HG03460 (cell line): ENCODE measurements around the gene SEMA3A.

Source experiments
- ATAC-seq: cut with Tn5 transposase; IDR thresholded peaks from one replicate; pipeline ENCODE4 v1.9.1; 2021; ENCODE audit not compliant: unreplicated experiment

Gene SEMA3A

GRCh38 chr7:84022684-84023308 is 171.8 kb downstream of the SEMA3A start:
- no peak for ATAC-seq

DNA sequence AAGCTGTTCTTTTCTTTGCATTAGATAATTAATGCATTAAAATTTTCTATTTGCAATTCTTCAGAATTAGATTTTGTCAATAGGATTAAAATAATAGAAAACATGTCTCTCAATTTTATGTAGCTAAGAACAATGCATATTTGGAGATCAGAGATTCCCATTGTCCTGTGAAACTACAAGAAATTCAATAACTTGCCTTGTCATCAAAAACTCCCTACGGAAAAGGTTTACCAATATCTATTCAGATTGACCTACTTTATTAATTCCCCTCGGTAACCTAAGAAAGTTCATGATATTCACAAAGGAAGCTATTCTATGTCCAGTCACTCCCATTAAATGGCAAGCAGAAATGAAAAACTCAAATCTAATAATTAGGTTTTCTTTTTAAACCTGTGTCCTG is 172.6 kb downstream of the SEMA3A start:
- ATAC-seq = no peak

DNA sequence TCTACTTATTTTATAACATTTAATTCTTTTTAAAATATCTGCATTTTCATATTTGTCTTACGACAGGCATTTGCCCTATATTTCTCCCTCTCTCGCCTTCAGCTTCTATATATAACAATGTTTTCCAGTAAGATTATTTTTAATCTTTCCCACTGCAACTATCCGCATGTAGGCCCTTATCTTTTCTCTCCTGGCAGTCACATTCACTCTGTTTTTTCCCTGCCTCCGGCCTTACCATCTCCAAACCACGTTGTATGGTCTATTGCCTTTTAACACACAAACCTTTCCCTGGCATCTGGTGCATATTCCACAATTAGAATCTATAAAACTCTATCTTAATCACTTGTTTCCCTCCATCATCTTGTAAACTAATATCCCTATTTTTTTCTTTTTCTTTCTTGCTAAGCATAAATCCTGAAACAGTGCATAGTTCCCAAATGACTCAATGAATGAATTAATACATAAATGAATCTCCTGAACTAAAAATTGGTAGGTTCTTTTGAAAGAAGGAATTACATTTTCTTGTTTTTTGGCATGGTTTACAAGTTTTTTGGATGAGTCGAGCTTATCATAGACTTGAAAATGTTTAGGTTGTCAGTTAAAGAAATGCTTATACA is 173.2 kb downstream of the SEMA3A start:
- ATAC-seq = no peak

- no peak for ATAC-seq
Measured at GRCh38 chr7:84017651-84018050, 176.9 kb downstream of the SEMA3A start.

DNA sequence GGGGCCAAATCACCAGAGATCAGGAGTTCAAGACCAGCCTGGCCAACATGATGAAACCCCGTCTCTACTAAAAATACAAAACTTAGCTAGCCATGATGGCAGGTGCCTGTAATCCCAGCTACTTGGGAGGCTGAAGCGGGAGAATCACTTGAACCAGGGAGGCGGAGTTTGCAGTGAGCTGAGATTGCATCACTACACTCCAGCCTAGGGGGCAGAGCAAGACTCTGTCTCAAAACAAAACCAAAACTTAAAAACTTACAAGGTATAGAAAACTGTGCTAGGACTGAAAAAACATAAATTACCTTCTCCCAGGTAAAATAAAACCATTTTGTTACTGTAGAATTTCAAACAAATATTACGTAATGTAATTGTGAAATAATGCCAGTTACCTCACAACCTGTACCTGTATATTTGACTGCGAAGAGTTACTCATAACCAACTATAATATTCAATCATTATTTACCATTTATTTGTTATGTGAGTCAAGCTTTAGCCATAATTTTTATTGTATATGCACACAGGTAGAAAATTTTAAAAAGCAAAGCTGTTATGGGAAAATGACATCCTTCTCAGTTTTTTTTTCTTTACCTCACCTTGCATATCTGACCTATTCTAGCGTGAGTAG is 180.9 kb downstream of the SEMA3A start:
- no peak for ATAC-seq

- no peak for ATAC-seq
Measured at GRCh38 chr7:84009782-84010181, 184.8 kb downstream of the SEMA3A start.

GRCh38 chr7:84009051-84009450 is 185.5 kb downstream of the SEMA3A start:
- no peak for ATAC-seq

DNA sequence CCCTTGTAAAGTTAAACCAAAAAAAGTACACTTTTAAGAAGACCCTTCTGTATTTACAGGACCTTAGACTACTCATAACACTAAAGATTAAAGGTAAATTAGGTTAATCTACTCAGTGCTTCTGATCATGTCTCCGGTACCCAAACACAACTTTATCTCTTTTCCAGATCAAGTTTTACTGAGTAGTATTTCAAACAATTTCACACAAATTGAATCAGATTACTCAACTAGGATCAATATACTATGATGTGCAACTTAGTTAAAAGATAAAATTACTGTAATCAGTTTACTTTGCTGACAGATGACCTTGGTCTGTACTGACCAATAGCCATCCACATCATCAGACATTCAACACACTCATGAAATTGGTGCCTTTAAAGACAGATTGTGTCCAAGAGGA is 191.4 kb downstream of the SEMA3A start:
- no peak for ATAC-seq

DNA sequence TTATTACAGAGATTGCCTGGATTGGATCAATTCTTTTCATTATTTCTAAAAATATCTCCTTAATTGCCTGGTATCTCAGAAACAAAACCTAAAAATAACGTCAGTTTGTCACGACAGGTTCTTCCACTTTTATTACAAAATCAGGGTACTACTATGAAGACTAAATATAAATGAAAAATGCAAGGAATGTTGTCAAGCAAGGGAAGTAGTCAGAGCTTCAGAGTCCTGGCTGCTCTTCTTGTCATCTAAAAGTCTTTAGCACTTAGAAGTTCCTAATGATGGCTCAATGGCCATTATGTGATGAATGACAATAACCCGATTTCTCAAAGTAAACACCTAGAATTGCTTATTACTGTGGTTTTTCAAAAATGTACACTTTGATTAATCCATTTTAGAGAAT is 192.2 kb downstream of the SEMA3A start:
- ATAC-seq = no peak

- ATAC-seq = no peak
Measured at GRCh38 chr7:83996879-83997278, 197.7 kb downstream of the SEMA3A start.

DNA sequence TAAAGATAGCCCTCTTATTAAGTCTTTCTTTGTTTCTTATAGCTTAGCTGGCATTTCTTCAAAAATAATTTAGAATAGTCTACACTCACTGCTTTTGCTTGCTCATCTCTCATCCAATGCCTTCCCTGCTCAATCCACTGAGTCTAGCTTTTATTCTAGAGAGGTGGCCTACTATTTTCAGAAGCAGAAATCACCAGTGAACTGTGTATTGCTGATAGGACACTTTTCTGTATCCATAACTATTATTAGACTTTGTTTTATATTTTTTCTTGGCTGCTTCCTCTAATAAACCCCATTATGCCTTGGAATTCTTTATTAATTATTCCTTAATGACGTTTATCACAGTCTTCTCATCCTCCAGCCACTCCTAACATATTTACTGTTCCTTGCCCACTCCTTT is 206.8 kb downstream of the SEMA3A start:
- ATAC-seq = no peak

- ATAC-seq = no peak
Measured at GRCh38 chr7:83985821-83986220, 208.8 kb downstream of the SEMA3A start.

DNA sequence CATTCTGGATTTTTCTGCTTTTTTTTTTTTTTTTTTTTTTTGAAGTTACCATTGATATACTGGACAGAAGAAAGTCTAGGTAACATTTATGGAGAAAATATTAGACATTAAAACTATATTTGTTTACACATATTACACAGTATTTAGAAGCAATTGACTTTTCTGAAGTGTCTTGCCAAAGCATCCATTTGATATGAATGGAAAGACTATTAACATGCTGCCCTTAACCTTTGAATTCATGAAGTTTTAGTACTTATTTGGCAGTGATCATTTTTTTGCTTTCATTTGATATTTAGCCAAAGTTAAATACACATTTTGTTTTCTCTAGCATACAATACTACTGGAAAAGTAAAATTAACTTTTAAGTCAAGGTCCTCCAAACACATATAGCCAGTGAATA is 210.0 kb downstream of the SEMA3A start:
- no peak for ATAC-seq

GRCh38 chr7:83984076-83984475 is 210.5 kb downstream of the SEMA3A start:
- no peak for ATAC-seq

DNA sequence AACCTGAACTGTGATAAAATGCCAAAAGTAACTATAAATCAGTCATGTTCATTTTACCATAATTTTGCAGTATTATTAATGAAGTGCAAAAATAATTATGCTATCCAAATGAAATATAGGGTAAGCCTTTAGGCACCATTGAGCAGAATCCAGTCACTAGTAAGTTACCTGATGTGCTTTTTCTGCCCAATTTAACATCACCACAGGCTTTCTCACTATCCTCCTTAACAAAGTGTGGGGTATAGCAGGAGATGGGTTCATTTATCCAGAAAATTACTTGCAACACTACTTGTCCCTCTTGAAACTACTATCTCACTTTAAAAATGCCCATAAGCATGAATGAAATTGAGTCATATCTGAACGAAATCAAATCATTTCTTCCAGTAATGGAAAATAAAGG is 211.0 kb downstream of the SEMA3A start:
- no peak for ATAC-seq

GRCh38 chr7:83976302-83976701 is 218.3 kb downstream of the SEMA3A start:
- ATAC-seq = peak; percentile 85

DNA sequence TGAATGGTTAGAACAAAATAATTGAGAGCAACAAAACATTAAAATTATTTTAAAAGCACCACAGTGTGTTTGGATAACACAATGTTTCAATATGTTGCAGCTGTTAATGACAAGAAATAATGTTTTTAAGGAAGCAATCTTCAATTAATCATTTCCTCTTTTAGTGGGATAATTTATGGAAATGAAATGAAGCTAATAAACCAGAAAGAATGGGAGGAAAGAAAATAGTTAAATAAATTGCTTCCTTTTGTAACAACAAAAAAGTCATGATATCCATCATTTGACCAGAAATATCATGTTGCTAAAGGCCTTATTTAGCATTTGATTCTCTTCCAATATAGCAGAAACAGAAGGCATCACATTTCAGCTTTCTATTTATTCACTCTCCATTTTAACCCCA is 224.5 kb downstream of the SEMA3A start:
- ATAC-seq = no peak

- ATAC-seq = no peak
Measured at GRCh38 chr7:83964318-83964717, 230.3 kb downstream of the SEMA3A start.

- ATAC-seq = no peak
Measured at GRCh38 chr7:83957333-83957732, 237.3 kb downstream of the SEMA3A start.

GRCh38 chr7:83956104-83956503 is 238.5 kb downstream of the SEMA3A start:
- no peak for ATAC-seq

- ATAC-seq = no peak
Measured at GRCh38 chr7:83952236-83952635, 242.4 kb downstream of the SEMA3A start.

GRCh38 chr7:83947260-83947659 is 247.3 kb downstream of the SEMA3A start:
- ATAC-seq = no peak

DNA sequence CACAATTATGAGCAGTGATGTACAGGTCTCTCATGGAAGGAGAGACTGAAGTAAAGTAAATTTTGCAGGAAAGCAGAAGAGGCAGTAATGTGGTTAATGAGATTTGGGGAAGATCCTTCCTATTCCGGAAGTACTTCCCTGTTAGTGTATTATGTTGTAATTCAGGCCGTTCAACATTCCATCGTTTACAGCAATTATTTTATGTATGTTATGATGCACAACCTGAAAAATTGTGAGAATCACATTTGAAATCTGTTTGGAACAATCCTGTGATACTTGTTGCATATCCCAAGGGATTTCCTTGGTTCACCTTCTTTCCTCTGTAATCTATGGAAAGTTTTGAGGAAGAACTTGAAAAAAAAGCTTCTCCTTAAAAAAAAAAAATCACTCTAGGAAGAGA is 247.8 kb downstream of the SEMA3A start:
- no peak for ATAC-seq
